Liver (tissue), 9 donors: ENCODE results near the gene ZMYM2. TPM values are rescaled to one million over a fixed set of nuclear protein-coding genes. Genes with fewer than 3 reads are reported as not detected.

Experiments used
- DNase-seq: peaks from one replicate; pipeline ENCODE4 v3.0.0-alpha.2; 2017; ENCODE audit warnings: low spot score
- H3K27ac ChIP-seq, 2 donors: one replicate each; pipeline ENCODE4 v1.7.0; 2013; ENCODE audit warnings: inconsistent platforms in 2 of 2, low read length in 2 of 2, control low read depth in 1 of 2, low read depth in 1 of 2, mild to moderate bottlenecking in 1 of 2
- H3K27me3 ChIP-seq, 4 donors: one replicate each; pipeline versions ENCODE4 v1.6.1 to v1.7.0; 2013; ENCODE audit warnings: low read length in 3 of 4, inconsistent platforms in 1 of 4, mild to moderate bottlenecking in 1 of 4, moderate library complexity in 1 of 4; ENCODE audit not compliant: control insufficient read depth in 4 of 4, insufficient read depth in 4 of 4
- H3K36me3 ChIP-seq, 4 donors: one replicate each; pipeline versions ENCODE4 v1.6.1 to v1.7.0; 2013; ENCODE audit warnings: low read length in 3 of 4, mild to moderate bottlenecking in 3 of 4, low read depth in 1 of 4, moderate library complexity in 1 of 4; ENCODE audit not compliant: control insufficient read depth in 4 of 4, insufficient read depth in 3 of 4
- H3K4me1 ChIP-seq, 4 donors: one replicate each; pipeline versions ENCODE4 v1.6.1 to v1.7.0; 2013; ENCODE audit warnings: low read length in 3 of 4, mild to moderate bottlenecking in 3 of 4, moderate library complexity in 1 of 4; ENCODE audit not compliant: control insufficient read depth in 4 of 4, insufficient read depth in 4 of 4
- H3K4me3 ChIP-seq, 3 donors: one replicate each; pipeline versions ENCODE4 v1.6.1 to v1.7.0; 2013; ENCODE audit warnings: low read length in 3 of 3, control low read depth in 1 of 3, low read depth in 1 of 3, mild to moderate bottlenecking in 1 of 3
- H3K9ac ChIP-seq, 2 donors: one replicate each; pipeline ENCODE4 v1.7.0; 2013; ENCODE audit warnings: low read length in 2 of 2, mild to moderate bottlenecking in 2 of 2, moderate library complexity in 2 of 2, control low read depth in 1 of 2, low read depth in 1 of 2
- H3K9me3 ChIP-seq, 4 donors: one replicate each; pipeline versions ENCODE4 v1.6.1 to v1.7.0; 2013; ENCODE audit warnings: low read length in 3 of 4; ENCODE audit not compliant: control insufficient read depth in 4 of 4
- CTCF ChIP-seq: fragments of 150-350 bp; IDR thresholded peaks from 2 replicates; pipeline ENCODE4 v1.5.1; 2017; ENCODE audit warnings: improper control_type of control experiment, low read depth, low read length; ENCODE audit not compliant: missing input control
- GABPA ChIP-seq, 2 donors: IDR thresholded peaks in 1 of 2; conservative IDR thresholded peaks in 1 of 2; 2 replicates each; pipeline ENCODE4 v1.6.1; 2016; ENCODE audit warnings: antibody characterized with exemption in 2 of 2, mild to moderate bottlenecking in 1 of 2, moderate library complexity in 1 of 2
- HNF4A ChIP-seq, 2 donors: conservative IDR thresholded peaks; 2 replicates each; pipeline ENCODE4 v1.6.1; 2016; ENCODE audit warnings: antibody characterized with exemption in 2 of 2, mild to moderate bottlenecking in 2 of 2
- JUND ChIP-seq, 2 donors: IDR thresholded peaks; 2 replicates each; pipeline ENCODE4 v1.6.1; 2016; ENCODE audit warnings: antibody characterized with exemption in 2 of 2
- MAX ChIP-seq: IDR thresholded peaks from 2 replicates; pipeline ENCODE4 v1.6.1; 2016; ENCODE audit warnings: antibody characterized with exemption
- RAD21 ChIP-seq, 2 donors: IDR thresholded peaks; 2 replicates each; pipeline ENCODE4 v1.6.1; 2016; ENCODE audit warnings: antibody characterized with exemption in 2 of 2, mild to moderate bottlenecking in 2 of 2
- RXRA ChIP-seq, 2 donors: IDR thresholded peaks; 2 replicates each; pipeline ENCODE4 v1.6.1; 2017 to 2018; ENCODE audit warnings: antibody characterized with exemption in 2 of 2, mild to moderate bottlenecking in 1 of 2
- SP1 ChIP-seq: IDR thresholded peaks from 2 replicates; pipeline ENCODE4 v1.6.1; 2018; ENCODE audit warnings: antibody characterized with exemption, mild to moderate bottlenecking
- YY1 ChIP-seq: IDR thresholded peaks from 2 replicates; pipeline ENCODE4 v1.6.1; 2016; ENCODE audit warnings: antibody characterized with exemption, mild to moderate bottlenecking
- WGBS: extraction: QIAGEN DNeasy Blood & Tissue Kit; methylation state at CpG from one replicate; pipeline ENCODE4 v1.1.7; 2013; 5-methylcytosine and 5-hydroxymethylcytosine counted together
- polyA plus RNA-seq, 2 donors: library from polyadenylated mRNA; stranded (reverse) in 1 of 2; unstranded in 1 of 2; fragments of 200-250 nt in 1 of 2; fragments of >200 nt in 1 of 2; fragmentation: Nextera tagmentation in 1 of 2; extraction: Ambion mirVana in 1 of 2; gene quantifications; one replicate each; pipeline versions ENCODE4 v1.2.1 to v1.2.3, GENCODE V29; 2013 to 2015
- total RNA-seq, 2 donors: library from RNA; depleted of rRNA; stranded (reverse); fragments of >200 nt; gene quantifications; one replicate each; pipeline ENCODE4 v1.2.3, GENCODE V29; 2014
- TF ChIP-seq, protein P1 (sequence below): IDR thresholded peaks from 2 replicates; pipeline ENCODE4 v1.6.1; 2016; ENCODE audit warnings: antibody characterized with exemption
- TF ChIP-seq, protein P2 (sequence below): IDR thresholded peaks from 2 replicates; pipeline ENCODE4 v1.6.1; 2016; ENCODE audit warnings: antibody characterized with exemption, mild to moderate bottlenecking
- donor health status: healthy.
- donor health status: healthy.
- donor health status: healthy.
- donor health status: healthy.
- donor health status: healthy.

The ZMYM2 gene
- total and polyA plus RNA-seq, 4 donors, result 8.7 to 40.8 (median 18.5) TPM

GRCh38 chr13:20127262-20127561 is 168.7 kb downstream of the ZMYM2 start:
- peak overlapping the region; percentile 37 to 72 (median 65) for H3K4me3 ChIP-seq
- no peak for DNase-seq
- no peak for TF ChIP-seq CTCF
- TF ChIP-seq, protein P1, sequence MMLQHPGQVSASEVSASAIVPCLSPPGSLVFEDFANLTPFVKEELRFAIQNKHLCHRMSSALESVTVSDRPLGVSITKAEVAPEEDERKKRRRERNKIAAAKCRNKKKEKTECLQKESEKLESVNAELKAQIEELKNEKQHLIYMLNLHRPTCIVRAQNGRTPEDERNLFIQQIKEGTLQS, result peak; percentile 55
- H3K9ac ChIP-seq, result no peak overlapping the region
- 26% methylated on average over 6 of the region's 6 CpGs for WGBS
- no peaks in the 10 kb centered on the region for H3K27me3 ChIP-seq
- H3K4me1 ChIP-seq, result peaks cover 0 to 11% (median 3%) of the 10 kb centered on the region in 4 donors
- H3K9me3 ChIP-seq, result no peaks in the 10 kb centered on the region
- H3K27ac ChIP-seq, result peak overlapping the region; percentile 79 to 88
- no peaks in the 10 kb centered on the region for H3K36me3 ChIP-seq

DNA sequence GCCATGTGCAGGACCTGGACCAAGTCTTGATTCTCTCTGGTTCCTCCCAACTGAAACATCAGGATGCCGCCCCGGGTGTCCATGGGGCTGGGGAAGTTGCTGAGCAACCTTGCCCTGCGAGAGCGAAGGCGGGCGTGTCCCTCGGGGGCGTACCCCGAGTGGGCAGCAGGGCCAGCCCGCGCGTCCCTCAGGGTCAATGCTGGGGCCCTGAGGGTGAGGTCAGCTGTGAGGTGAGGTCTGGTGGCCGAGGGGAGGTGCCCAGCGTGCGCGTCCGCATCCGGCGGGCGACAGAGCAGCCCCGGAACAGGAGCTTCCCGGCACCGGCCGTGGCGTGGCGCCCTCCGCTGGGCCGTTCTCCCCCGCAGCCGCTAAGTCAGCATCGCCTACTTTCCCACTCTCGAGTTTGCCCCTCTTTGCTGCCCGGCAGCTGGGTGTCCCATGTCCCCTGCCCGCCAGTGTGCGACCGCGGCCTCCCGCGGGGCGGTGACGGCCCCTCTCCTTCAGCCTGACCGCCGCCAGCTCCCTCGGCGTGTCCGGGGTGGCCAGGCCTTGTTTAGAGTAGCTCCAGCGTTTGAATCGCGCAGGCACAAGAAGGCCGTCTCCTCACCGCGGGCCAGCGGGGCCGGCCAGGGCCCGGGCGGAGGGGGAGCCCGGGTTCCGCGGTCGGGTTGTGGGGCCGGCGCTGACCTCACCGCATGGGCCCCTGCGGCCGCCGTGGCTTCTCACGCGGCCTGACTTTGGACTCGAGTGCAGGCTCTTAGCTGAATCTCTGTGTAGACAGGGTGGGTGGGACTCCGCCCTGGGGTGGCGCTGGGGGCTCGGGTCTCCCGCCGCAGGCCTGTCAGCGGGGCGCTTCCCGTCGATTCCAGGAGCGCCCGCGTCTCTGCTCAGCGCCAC is 169.3 kb downstream of the ZMYM2 start:
- Histone ChIP-seq H3K36me3 (no peaks in the 10 kb centered on the region), H3K27ac (peak overlapping the region; percentile 79 to 88), H3K9me3 (no peaks in the 10 kb centered on the region), H3K4me1 (peaks cover 0 to 11% (median 3%) of the 10 kb centered on the region in 4 donors), H3K4me3 (peak overlapping the region; percentile 37 to 72 (median 65)), H3K9ac (peak overlapping the region; percentile 30 to 64), H3K27me3 (no peaks in the 10 kb centered on the region)
- TF ChIP-seq, protein P2, sequence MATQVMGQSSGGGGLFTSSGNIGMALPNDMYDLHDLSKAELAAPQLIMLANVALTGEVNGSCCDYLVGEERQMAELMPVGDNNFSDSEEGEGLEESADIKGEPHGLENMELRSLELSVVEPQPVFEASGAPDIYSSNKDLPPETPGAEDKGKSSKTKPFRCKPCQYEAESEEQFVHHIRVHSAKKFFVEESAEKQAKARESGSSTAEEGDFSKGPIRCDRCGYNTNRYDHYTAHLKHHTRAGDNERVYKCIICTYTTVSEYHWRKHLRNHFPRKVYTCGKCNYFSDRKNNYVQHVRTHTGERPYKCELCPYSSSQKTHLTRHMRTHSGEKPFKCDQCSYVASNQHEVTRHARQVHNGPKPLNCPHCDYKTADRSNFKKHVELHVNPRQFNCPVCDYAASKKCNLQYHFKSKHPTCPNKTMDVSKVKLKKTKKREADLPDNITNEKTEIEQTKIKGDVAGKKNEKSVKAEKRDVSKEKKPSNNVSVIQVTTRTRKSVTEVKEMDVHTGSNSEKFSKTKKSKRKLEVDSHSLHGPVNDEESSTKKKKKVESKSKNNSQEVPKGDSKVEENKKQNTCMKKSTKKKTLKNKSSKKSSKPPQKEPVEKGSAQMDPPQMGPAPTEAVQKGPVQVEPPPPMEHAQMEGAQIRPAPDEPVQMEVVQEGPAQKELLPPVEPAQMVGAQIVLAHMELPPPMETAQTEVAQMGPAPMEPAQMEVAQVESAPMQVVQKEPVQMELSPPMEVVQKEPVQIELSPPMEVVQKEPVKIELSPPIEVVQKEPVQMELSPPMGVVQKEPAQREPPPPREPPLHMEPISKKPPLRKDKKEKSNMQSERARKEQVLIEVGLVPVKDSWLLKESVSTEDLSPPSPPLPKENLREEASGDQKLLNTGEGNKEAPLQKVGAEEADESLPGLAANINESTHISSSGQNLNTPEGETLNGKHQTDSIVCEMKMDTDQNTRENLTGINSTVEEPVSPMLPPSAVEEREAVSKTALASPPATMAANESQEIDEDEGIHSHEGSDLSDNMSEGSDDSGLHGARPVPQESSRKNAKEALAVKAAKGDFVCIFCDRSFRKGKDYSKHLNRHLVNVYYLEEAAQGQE, result peak; percentile 37
- TF ChIP-seq RXRA (IDR thresholded peaks at IDR 0.05), result peak; percentile 20 to 35
- peak in 1 of 2 donors; percentile 34 for TF ChIP-seq GABPA (IDR thresholded peaks at IDR 0.05 in 1 of 2, conservative IDR thresholded peaks at IDR 0.05 in 1 of 2)
- TF ChIP-seq RAD21 (IDR thresholded peaks at IDR 0.05), result peak; percentile 51 to 52
- peak; percentile 16 for TF ChIP-seq CTCF
- no peak for TF ChIP-seq JUND (IDR thresholded peaks at IDR 0.05)
- no peak for TF ChIP-seq MAX
- TF ChIP-seq YY1, result peak; percentile 68
- TF ChIP-seq SP1, result peak; percentile 46
- peak; percentile 36 to 52 for TF ChIP-seq HNF4A (conservative IDR thresholded peaks at IDR 0.05)
- peak; percentile 57 for DNase-seq
- under 1% methylated on average over 82 of the region's 82 CpGs for WGBS
